Fibroblast of skin of right biceps (primary cell): ENCODE data around the gene SURF1.
A peak's percentile ranks its signal among the peaks of the same experiment; 100 is the strongest.
"Not testable (repeated sequence)": the region's sequence is repeated elsewhere in the genome, so short reads cannot be mapped to it uniquely, and the experiment has no call there.

Experiments
- DNase-seq: peaks from one replicate; pipeline ENCODE4 v3.0.0-alpha.2; 2013

Gene SURF1

GRCh38 chr9:133356391-133357091, at the start of gene SURF1, which contains the start of gene SURF2:
Gene SURF1 (minus strand): TSS chr9:133356487. CDS start chr9:133356453, 34 bp downstream.
Gene SURF2 (plus strand): TSS chr9:133356550. CDS start chr9:133356593, 43 bp downstream.
- DNase-seq: peak; percentile 77

GRCh38 chr9:133405508-133406438, 49.5 kb upstream of the SURF1 start:
- peak; percentile 28 for DNase-seq

GRCh38 chr9:133404454-133405002, 48.2 kb upstream of the SURF1 start:
- no peak for DNase-seq

GRCh38 chr9:133403766-133404453, 47.6 kb upstream of the SURF1 start:
- no peak for DNase-seq

- DNase-seq: no peak
Measured at GRCh38 chr9:133402689-133403088, 46.4 kb upstream of the SURF1 start.

GRCh38 chr9:133401588-133401987, 45.3 kb upstream of the SURF1 start:
- no peak for DNase-seq

GRCh38 chr9:133400292-133400691, 44.0 kb upstream of the SURF1 start:
- DNase-seq: no peak

GRCh38 chr9:133397895-133398294, 41.6 kb upstream of the SURF1 start:
- no peak for DNase-seq

- DNase-seq: no peak
Measured at GRCh38 chr9:133397370-133397769, 41.1 kb upstream of the SURF1 start.

- no peak for DNase-seq
Measured at GRCh38 chr9:133396952-133397351, 40.7 kb upstream of the SURF1 start.

GRCh38 chr9:133394687-133395271, 38.5 kb upstream of the SURF1 start:
- no peak for DNase-seq

- no peak for DNase-seq
Measured at GRCh38 chr9:133393399-133393798, 37.1 kb upstream of the SURF1 start.

GRCh38 chr9:133392308-133392707, 36.0 kb upstream of the SURF1 start:
- not testable (repeated sequence) for DNase-seq

- not testable (repeated sequence) for DNase-seq
Measured at GRCh38 chr9:133391449-133391848, 35.2 kb upstream of the SURF1 start.

- DNase-seq: no peak
Measured at GRCh38 chr9:133390713-133391112, 34.4 kb upstream of the SURF1 start.

- DNase-seq: no peak
Measured at GRCh38 chr9:133389562-133389961, 33.3 kb upstream of the SURF1 start.

GRCh38 chr9:133389025-133389557, 32.8 kb upstream of the SURF1 start:
- DNase-seq: no peak

- DNase-seq: no peak
Measured at GRCh38 chr9:133387680-133388079, 31.4 kb upstream of the SURF1 start.

- no peak for DNase-seq
Measured at GRCh38 chr9:133386338-133386737, 30.1 kb upstream of the SURF1 start.

GRCh38 chr9:133385452-133385851, 29.2 kb upstream of the SURF1 start:
- DNase-seq: no peak

- DNase-seq: no peak
Measured at GRCh38 chr9:133384736-133385321, 28.5 kb upstream of the SURF1 start.

- no peak for DNase-seq
Measured at GRCh38 chr9:133383438-133383837, 27.2 kb upstream of the SURF1 start.
